K562 (cell line): ENCODE results near the gene DAP. TPM values are rescaled to one million over a fixed set of nuclear protein-coding genes. Genes with fewer than 3 reads are reported as not detected.

ENCODE experiments used
- GATA2 ChIP-seq: sonication (generic); formaldehyde crosslinking; IDR thresholded peaks from 2 replicates; pipeline ENCODE4 v1.4.0; 2020; ENCODE audit warnings: mild to moderate bottlenecking, missing genetic modification reagents
- GTF2E2 ChIP-seq: fragments of 200-800 bp; sonication (Bioruptor generic); IDR thresholded peaks from 2 replicates; pipeline ENCODE4 v1.6.1; 2016; ENCODE audit warnings: missing genetic modification characterization, missing compliant biosample characterization
- MAFK ChIP-seq: IDR thresholded peaks from 2 replicates; pipeline ENCODE4 v1.6.1; 2011; ENCODE audit warnings: low read length, improper control_type of control experiment
- NFIC ChIP-seq: fragments of 450-650 bp; IDR thresholded peaks from 2 replicates; pipeline ENCODE4 v1.6.1; 2017; ENCODE audit warnings: mild to moderate bottlenecking, inconsistent platforms
- PRDM10 ChIP-seq: fragments of 450-650 bp; IDR thresholded peaks from 2 replicates; pipeline ENCODE4 v1.6.1; 2018; ENCODE audit not compliant: partially characterized antibody
- PTRF ChIP-seq: fragments of 450-650 bp; IDR thresholded peaks from 2 replicates; pipeline ENCODE4 v1.6.1; 2016; ENCODE audit warnings: mild to moderate bottlenecking, missing genetic modification characterization, missing compliant biosample characterization
- RCOR1 ChIP-seq, 2 experiments: IDR thresholded peaks; 2 replicates each; pipeline ENCODE4 v1.6.1; 2012; ENCODE audit warnings: low read depth in 2 of 2, low read length in 2 of 2, borderline replicate concordance in 1 of 2, improper control_type of control experiment in 1 of 2
- RHOXF2B ChIP-seq: fragments of 250-450 bp; sonication (Bioruptor Pico); conservative IDR thresholded peaks from 2 replicates; pipeline ENCODE4 v1.5.1; 2021
- TCF3 ChIP-seq: sonication (generic); formaldehyde crosslinking; IDR thresholded peaks from 2 replicates; pipeline ENCODE4 v1.4.0; 2020; ENCODE audit warnings: mild to moderate bottlenecking, missing genetic modification reagents
- U2AF1 ChIP-seq: fragments of 200-400 bp; formaldehyde crosslinking; optimal IDR thresholded peaks from 2 replicates; pipeline ENCODE3; 2017; ENCODE audit warnings: mild to moderate bottlenecking, low read depth, low read length, moderate library complexity
- ZNF592 ChIP-seq: fragments of 450-650 bp; IDR thresholded peaks from 2 replicates; pipeline ENCODE4 v1.6.1; 2017; ENCODE audit warnings: antibody characterized with exemption, mild to moderate bottlenecking
- polyA plus RNA-seq, 8 experiments: library from polyadenylated mRNA; depleted of rRNA in 4 of 8; stranded (reverse) in 5 of 8; unstranded in 3 of 8; fragments of >200 nt; fragmentation: Nextera tagmentation in 2 of 8; fragmentation: Illumina TruSeq in 1 of 8; extraction: Ambion mirVana in 2 of 8; extraction: Trizol in 1 of 8; gene quantifications; 2 replicates each; pipeline versions ENCODE4 v1.2.1 to v1.2.3, GENCODE V29; 2011 to 2014; ENCODE audit warnings: inconsistent platforms in 1 of 8, missing spikeins in 1 of 8
- total RNA-seq, 7 experiments: library from RNA; depleted of rRNA in 6 of 7; stranded (reverse); fragments of >200 nt in 6 of 7; fragmentation: Illumina TruSeq in 2 of 7; extraction: Trizol in 2 of 7; gene quantifications; 2 replicates each; pipeline versions ENCODE4 v1.2.1 to v1.2.3, GENCODE V29; 2011 to 2021; ENCODE audit warnings: low replicate concordance in 1 of 7
- TF ChIP-seq, protein P1 (sequence below), 2 experiments: IDR thresholded peaks; 2 replicates each; pipeline ENCODE4 v1.6.1; 2012; ENCODE audit warnings: improper control_type of control experiment in 2 of 2, low read depth in 2 of 2, low read length in 2 of 2, borderline replicate concordance in 1 of 2
- TF ChIP-seq, protein P2 (sequence below): fragments of 450-650 bp; IDR thresholded peaks from 2 replicates; pipeline ENCODE4 v1.6.1; 2014; ENCODE audit warnings: low read depth, mild to moderate bottlenecking, moderate library complexity, borderline replicate concordance

The DAP gene
- total and polyA plus RNA-seq, 9 of the 15 experiments (the other 6 are each of a cell fraction or from before 2014, with no cell fraction given), result 14.1 to 151 (median 34.5) TPM

DNA sequence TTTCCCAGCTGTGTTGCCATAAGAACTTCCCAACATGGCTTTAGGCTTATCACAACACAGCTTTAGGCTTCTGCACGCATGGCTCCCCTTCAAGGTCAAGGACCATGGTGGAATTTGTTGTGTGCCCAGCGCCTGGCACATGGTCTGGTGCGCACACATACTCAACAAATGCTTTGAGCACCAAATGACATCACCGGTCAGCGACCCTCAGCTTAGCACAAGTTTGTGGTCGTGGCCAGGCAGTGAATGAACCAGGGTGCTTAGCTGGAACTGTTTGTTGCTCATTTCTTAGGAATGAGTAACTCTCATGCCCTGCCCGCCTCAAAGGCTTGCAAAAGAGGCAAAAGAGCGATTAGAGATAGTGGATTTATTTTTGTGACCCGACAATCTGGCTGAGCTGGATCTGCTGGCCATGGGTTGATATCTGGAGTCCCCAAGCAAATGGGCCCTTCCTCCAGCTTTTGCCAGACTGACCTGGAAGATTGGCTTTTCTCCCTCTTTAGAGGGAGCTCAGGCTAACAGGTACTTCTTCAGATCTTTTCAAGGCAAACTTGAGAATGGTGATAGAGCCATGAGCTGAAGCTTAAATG is 58.9 kb downstream of the DAP start (continued):
- TF ChIP-seq MAFK (0 out of 2 replicates have a peak, but pooled peaks have one; percentile 8), NFIC (peak; percentile 67; the same call in 1 of the 2 replicates), ZNF592 (0 out of 2 replicates have a peak, but pooled peaks have one; percentile 44), PRDM10 (peak; percentile 58), RHOXF2B (CRISPR knock-in tag) (no peak), TCF3 (peak; percentile 83), U2AF1 (no peak), GATA2 (peak; percentile 62; the same call in 1 of the 2 replicates), RCOR1 (IDR thresholded peaks at IDR 0.05; ENCODE audit: borderline replicate concordance in 1 of 2, low read depth in 2 of 2, low read length in 2 of 2) (peak in 1 of 2 experiments; percentile 54; a peak in 1 of 4 replicates), GTF2E2 (tag) (peak; percentile 59; the same call in 1 of the 2 replicates), PTRF (tag) (no peak)
- TF ChIP-seq, protein P1, sequence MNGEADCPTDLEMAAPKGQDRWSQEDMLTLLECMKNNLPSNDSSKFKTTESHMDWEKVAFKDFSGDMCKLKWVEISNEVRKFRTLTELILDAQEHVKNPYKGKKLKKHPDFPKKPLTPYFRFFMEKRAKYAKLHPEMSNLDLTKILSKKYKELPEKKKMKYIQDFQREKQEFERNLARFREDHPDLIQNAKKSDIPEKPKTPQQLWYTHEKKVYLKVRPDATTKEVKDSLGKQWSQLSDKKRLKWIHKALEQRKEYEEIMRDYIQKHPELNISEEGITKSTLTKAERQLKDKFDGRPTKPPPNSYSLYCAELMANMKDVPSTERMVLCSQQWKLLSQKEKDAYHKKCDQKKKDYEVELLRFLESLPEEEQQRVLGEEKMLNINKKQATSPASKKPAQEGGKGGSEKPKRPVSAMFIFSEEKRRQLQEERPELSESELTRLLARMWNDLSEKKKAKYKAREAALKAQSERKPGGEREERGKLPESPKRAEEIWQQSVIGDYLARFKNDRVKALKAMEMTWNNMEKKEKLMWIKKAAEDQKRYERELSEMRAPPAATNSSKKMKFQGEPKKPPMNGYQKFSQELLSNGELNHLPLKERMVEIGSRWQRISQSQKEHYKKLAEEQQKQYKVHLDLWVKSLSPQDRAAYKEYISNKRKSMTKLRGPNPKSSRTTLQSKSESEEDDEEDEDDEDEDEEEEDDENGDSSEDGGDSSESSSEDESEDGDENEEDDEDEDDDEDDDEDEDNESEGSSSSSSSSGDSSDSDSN (IDR thresholded peaks at IDR 0.05; ENCODE audit: borderline replicate concordance in 1 of 2, low read depth in 2 of 2, low read length in 2 of 2), result 0 out of 4 replicates have a peak, but pooled peaks of 1 of the 2 experiments have one; percentile 56
- TF ChIP-seq, protein P2, sequence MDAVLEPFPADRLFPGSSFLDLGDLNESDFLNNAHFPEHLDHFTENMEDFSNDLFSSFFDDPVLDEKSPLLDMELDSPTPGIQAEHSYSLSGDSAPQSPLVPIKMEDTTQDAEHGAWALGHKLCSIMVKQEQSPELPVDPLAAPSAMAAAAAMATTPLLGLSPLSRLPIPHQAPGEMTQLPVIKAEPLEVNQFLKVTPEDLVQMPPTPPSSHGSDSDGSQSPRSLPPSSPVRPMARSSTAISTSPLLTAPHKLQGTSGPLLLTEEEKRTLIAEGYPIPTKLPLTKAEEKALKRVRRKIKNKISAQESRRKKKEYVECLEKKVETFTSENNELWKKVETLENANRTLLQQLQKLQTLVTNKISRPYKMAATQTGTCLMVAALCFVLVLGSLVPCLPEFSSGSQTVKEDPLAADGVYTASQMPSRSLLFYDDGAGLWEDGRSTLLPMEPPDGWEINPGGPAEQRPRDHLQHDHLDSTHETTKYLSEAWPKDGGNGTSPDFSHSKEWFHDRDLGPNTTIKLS, result 0 out of 2 replicates have a peak, but pooled peaks have one; percentile 29
- TF ChIP-seq, all 486 proteins: peak for 49
